ENCODE measurements around the gene INPP5A. TPM values are rescaled to one million over a fixed set of nuclear protein-coding genes. Genes with fewer than 3 reads are reported as not detected.

INPP5A gene
- polyA plus RNA-seq, 2 donors = 9.2 to 12.7 TPM

GRCh38 chr10:132518572-132519381 is 18.8 kb upstream of the INPP5A start:
- WGBS, 2 donors = 41 to 51% methylated on average over 29 of the region's 29 CpGs
- Histone ChIP-seq H3K4me1 (ENCODE audit: control insufficient read depth in 2 of 2, insufficient read depth in 2 of 2, low read length in 1 of 2) (peaks cover 27 to 38% of the 10 kb centered on the region in 2 donors), H3K27ac (ENCODE audit: low read depth in 2 of 2, low read length in 1 of 2) (peak overlapping the region; percentile 59 to 77)

GRCh38 chr10:132519382-132520176 is 18.0 kb upstream of the INPP5A start:
- Histone ChIP-seq H3K4me1 (ENCODE audit: control insufficient read depth in 2 of 2, insufficient read depth in 2 of 2, low read length in 1 of 2) (peaks cover 27 to 38% of the 10 kb centered on the region in 2 donors), H3K27me3 (ENCODE audit: control insufficient read depth in 1 of 2, insufficient read depth in 2 of 2, low read length in 2 of 2) (no peaks in the 10 kb centered on the region), H3K36me3 (ENCODE audit: control insufficient read depth in 2 of 2, insufficient read depth in 2 of 2, low read length in 1 of 2) (no peaks in the 10 kb centered on the region), H3K27ac (ENCODE audit: low read depth in 2 of 2, low read length in 1 of 2) (peak overlapping the region; percentile 77 to 86), H3K9me3 (ENCODE audit: control insufficient read depth in 2 of 2, insufficient read depth in 1 of 2, low read depth in 1 of 2, low read length in 1 of 2) (no peaks in the 10 kb centered on the region), H3K4me3 (ENCODE audit: low read depth in 1 of 2, low read length in 2 of 2) (no peak overlapping the region)
- WGBS, 2 donors = 71% methylated on average over 30 of the region's 30 CpGs

More at GRCh38 chr10:132518572-132519381, 18.8 kb upstream of the INPP5A start:
- H3K36me3 ChIP-seq (ENCODE audit: control insufficient read depth in 2 of 2, insufficient read depth in 2 of 2, low read length in 1 of 2) = no peaks in the 10 kb centered on the region
- no peaks in the 10 kb centered on the region for H3K27me3 ChIP-seq (ENCODE audit: control insufficient read depth in 1 of 2, insufficient read depth in 2 of 2, low read length in 2 of 2)
- no peaks in the 10 kb centered on the region for H3K9me3 ChIP-seq (ENCODE audit: control insufficient read depth in 2 of 2, insufficient read depth in 1 of 2, low read depth in 1 of 2, low read length in 1 of 2)
- no peak overlapping the region for H3K4me3 ChIP-seq (ENCODE audit: low read depth in 1 of 2, low read length in 2 of 2)

- Histone ChIP-seq H3K27me3 (ENCODE audit: control insufficient read depth in 1 of 2, insufficient read depth in 2 of 2, low read length in 2 of 2) (no peaks in the 10 kb centered on the region), H3K27ac (ENCODE audit: low read depth in 2 of 2, low read length in 1 of 2) (peak overlapping the region; percentile 77 to 86), H3K9me3 (ENCODE audit: control insufficient read depth in 2 of 2, insufficient read depth in 1 of 2, low read depth in 1 of 2, low read length in 1 of 2) (no peaks in the 10 kb centered on the region), H3K4me1 (ENCODE audit: control insufficient read depth in 2 of 2, insufficient read depth in 2 of 2, low read length in 1 of 2) (peaks cover 23 to 35% of the 10 kb centered on the region in 2 donors), H3K4me3 (ENCODE audit: low read depth in 1 of 2, low read length in 2 of 2) (no peak overlapping the region), H3K36me3 (ENCODE audit: control insufficient read depth in 2 of 2, insufficient read depth in 2 of 2, low read length in 1 of 2) (no peaks in the 10 kb centered on the region)
- 27 to 41% methylated on average over 17 of the region's 17 CpGs for WGBS, 2 donors
These were observed 17.3 kb upstream of the INPP5A start for GRCh38 chr10:132520177-132520811.

GRCh38 chr10:132521041-132521465 is 16.5 kb upstream of the INPP5A start:
- peaks cover 21 to 34% of the 10 kb centered on the region in 2 donors for H3K4me1 ChIP-seq (ENCODE audit: control insufficient read depth in 2 of 2, insufficient read depth in 2 of 2, low read length in 1 of 2)

GRCh38 chr10:132521466-132522102 is 16.0 kb upstream of the INPP5A start:
- Histone ChIP-seq H3K36me3 (ENCODE audit: control insufficient read depth in 2 of 2, insufficient read depth in 2 of 2, low read length in 1 of 2) (no peaks in the 10 kb centered on the region), H3K27me3 (ENCODE audit: control insufficient read depth in 1 of 2, insufficient read depth in 2 of 2, low read length in 2 of 2) (no peaks in the 10 kb centered on the region), H3K9me3 (ENCODE audit: control insufficient read depth in 2 of 2, insufficient read depth in 1 of 2, low read depth in 1 of 2, low read length in 1 of 2) (no peaks in the 10 kb centered on the region), H3K4me3 (ENCODE audit: low read depth in 1 of 2, low read length in 2 of 2) (no peak overlapping the region), H3K4me1 (ENCODE audit: control insufficient read depth in 2 of 2, insufficient read depth in 2 of 2, low read length in 1 of 2) (peaks cover 21 to 29% of the 10 kb centered on the region in 2 donors), H3K27ac (ENCODE audit: low read depth in 2 of 2, low read length in 1 of 2) (no peak overlapping the region)
- WGBS, 2 donors = 93 to 94% methylated on average over 19 of the region's 19 CpGs

More at GRCh38 chr10:132521041-132521465, 16.5 kb upstream of the INPP5A start:
- Histone ChIP-seq H3K27ac (ENCODE audit: low read depth in 2 of 2, low read length in 1 of 2) (peak overlapping the region; percentile 0 to 48), H3K36me3 (ENCODE audit: control insufficient read depth in 2 of 2, insufficient read depth in 2 of 2, low read length in 1 of 2) (no peaks in the 10 kb centered on the region), H3K9me3 (ENCODE audit: control insufficient read depth in 2 of 2, insufficient read depth in 1 of 2, low read depth in 1 of 2, low read length in 1 of 2) (no peaks in the 10 kb centered on the region), H3K4me3 (ENCODE audit: low read depth in 1 of 2, low read length in 2 of 2) (no peak overlapping the region), H3K27me3 (ENCODE audit: control insufficient read depth in 1 of 2, insufficient read depth in 2 of 2, low read length in 2 of 2) (no peaks in the 10 kb centered on the region)
- WGBS, 2 donors = 76 to 84% methylated on average over 14 of the region's 14 CpGs

DNA sequence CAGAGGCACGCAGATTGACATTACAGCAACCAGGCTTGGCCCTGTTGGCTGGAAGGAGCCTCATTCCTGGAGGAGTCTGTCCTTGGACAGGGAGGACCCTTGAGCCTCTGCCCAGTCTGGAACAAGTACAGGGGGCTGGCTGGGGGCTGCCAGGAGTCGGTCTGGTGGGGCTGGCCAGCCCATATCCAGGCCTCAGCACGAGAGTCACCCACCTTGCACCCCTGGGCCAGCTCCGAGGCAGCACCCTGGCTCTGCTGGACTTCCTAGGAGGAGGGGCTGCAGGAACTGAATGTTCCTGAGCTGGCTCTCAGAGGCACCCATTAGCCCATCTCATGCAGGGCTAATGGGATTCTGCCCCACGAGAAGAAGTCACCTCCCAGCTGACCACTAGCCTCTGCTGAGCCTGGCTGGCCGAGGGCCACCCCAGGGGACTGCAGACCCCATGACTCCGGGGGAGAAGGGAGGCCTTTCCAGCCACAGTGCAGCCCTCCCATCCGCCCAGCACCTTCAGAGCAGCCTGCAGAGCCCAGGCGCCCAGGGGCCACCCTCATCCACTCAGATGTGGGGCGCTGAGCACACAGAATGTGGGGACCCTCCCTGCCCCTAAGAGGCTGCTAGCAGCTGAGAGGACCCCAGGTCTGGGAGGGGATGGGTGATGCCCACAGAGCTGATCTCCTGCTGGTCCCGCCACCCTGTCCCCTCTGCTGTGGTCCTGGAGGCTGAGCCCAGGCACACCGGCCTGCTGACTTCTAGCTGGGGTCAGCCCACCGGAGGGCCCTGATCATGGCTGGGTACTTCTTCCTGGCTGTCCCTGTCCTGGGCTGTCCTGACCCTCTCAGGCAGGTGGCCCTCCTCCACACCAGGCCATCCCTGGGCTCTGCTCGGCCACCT is 14.8 kb upstream of the INPP5A start:
- H3K4me3 ChIP-seq (ENCODE audit: low read depth in 1 of 2, low read length in 2 of 2) = no peak overlapping the region
- WGBS, 2 donors = 86 to 93% methylated on average over 13 to 14 of the region's 14 CpGs
- H3K9me3 ChIP-seq (ENCODE audit: control insufficient read depth in 2 of 2, insufficient read depth in 1 of 2, low read depth in 1 of 2, low read length in 1 of 2) = no peaks in the 10 kb centered on the region
- no peaks in the 10 kb centered on the region for H3K27me3 ChIP-seq (ENCODE audit: control insufficient read depth in 1 of 2, insufficient read depth in 2 of 2, low read length in 2 of 2)
- H3K27ac ChIP-seq (ENCODE audit: low read depth in 2 of 2, low read length in 1 of 2) = no peak overlapping the region
- H3K4me1 ChIP-seq (ENCODE audit: control insufficient read depth in 2 of 2, insufficient read depth in 2 of 2, low read length in 1 of 2) = peaks cover 14 to 19% of the 10 kb centered on the region in 2 donors
- H3K36me3 ChIP-seq (ENCODE audit: control insufficient read depth in 2 of 2, insufficient read depth in 2 of 2, low read length in 1 of 2) = no peaks in the 10 kb centered on the region

DNA sequence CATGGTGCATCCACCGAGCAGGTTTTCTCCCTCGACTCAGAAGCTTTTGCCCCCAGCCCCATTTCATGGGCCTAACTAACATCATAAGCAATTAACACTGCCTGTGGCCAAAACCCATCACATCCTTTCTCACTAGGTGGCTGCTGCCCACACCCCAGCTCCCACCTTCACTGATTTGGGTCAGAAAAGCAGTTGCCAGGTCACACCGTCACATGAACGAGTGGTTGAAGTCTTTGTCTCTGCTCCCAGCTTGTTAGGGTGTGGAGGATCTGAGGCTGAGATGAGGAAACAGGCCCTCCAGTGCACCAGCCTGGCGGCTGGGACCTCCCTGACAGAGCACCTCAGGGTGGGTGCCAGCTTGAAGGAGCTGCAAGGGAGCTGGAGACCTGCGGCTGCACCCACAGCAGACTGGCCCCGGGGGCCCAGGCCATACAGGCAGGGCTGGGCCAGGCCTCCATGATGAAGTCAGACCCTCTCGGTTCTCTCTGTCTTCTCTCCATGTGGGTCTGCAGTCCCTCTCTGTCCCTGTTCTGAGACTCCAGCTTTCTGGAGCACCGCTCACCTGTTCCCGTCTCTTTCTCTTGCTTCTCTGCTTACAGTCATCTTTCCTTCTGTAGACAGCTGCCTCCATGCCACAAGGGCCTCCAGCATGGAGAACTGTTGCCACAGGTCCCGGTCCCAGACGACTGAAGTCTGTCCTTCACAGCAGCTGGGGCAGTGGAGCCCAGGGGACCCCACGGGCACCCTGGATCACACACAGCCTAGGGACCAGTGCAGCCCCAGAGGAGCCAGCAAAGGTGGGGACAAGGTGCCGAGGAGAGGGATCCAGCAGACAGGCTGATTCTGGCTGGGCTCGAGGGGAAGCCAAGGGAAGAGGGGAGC is 13.8 kb upstream of the INPP5A start:
- Histone ChIP-seq H3K27ac (ENCODE audit: low read depth in 2 of 2, low read length in 1 of 2) (no peak overlapping the region), H3K4me1 (ENCODE audit: control insufficient read depth in 2 of 2, insufficient read depth in 2 of 2, low read length in 1 of 2) (peaks cover 6 to 14% of the 10 kb centered on the region in 2 donors), H3K36me3 (ENCODE audit: control insufficient read depth in 2 of 2, insufficient read depth in 2 of 2, low read length in 1 of 2) (no peaks in the 10 kb centered on the region), H3K4me3 (ENCODE audit: low read depth in 1 of 2, low read length in 2 of 2) (no peak overlapping the region), H3K9me3 (ENCODE audit: control insufficient read depth in 2 of 2, insufficient read depth in 1 of 2, low read depth in 1 of 2, low read length in 1 of 2) (no peaks in the 10 kb centered on the region), H3K27me3 (ENCODE audit: control insufficient read depth in 1 of 2, insufficient read depth in 2 of 2, low read length in 2 of 2) (no peaks in the 10 kb centered on the region)
- WGBS, 2 donors = 88 to 89% methylated on average over 15 of the region's 15 CpGs

Measured in esophagus (tissue), 2 donors.